Sigmoid colon (tissue), 7 donors: Measurements from ENCODE around the gene WNK1. TPM values are rescaled to one million over a fixed set of nuclear protein-coding genes. Genes with fewer than 3 reads are reported as not detected.
A peak's percentile ranks its signal among the peaks of the same experiment; 100 is the strongest.

Experiments used
- DNase-seq: peaks from one replicate; pipeline ENCODE4 v3.0.0-alpha.2; 2019
- H3K27ac ChIP-seq, 4 donors: fragments of 200-600 bp; sonication (generic); one replicate each; pipeline ENCODE4 v1.5.1; 2016 to 2019; ENCODE audit warnings: mild to moderate bottlenecking in 1 of 4
- H3K27me3 ChIP-seq, 3 donors: fragments of 200-600 bp; sonication (generic); one replicate each; pipeline ENCODE4 v1.5.1; 2019; ENCODE audit warnings: mild to moderate bottlenecking in 1 of 3
- H3K36me3 ChIP-seq, 4 donors: fragments of 200-600 bp; sonication (generic); one replicate each; pipeline ENCODE4 v1.5.1; 2016 to 2019
- H3K4me1 ChIP-seq, 4 donors: fragments of 200-600 bp; sonication (generic); one replicate each; pipeline ENCODE4 v1.5.1; 2017 to 2019
- H3K4me3 ChIP-seq, 4 donors: fragments of 200-600 bp; sonication (generic); one replicate each; pipeline ENCODE4 v1.5.1; 2017 to 2019; ENCODE audit warnings: mild to moderate bottlenecking in 2 of 4, moderate library complexity in 1 of 4
- H3K9me3 ChIP-seq, 4 donors: fragments of 200-600 bp in 3 of 4; sonication (generic) in 3 of 4; one replicate each; pipeline versions ENCODE4 v1.5.1 to v1.6.1; 2013 to 2019
- CTCF ChIP-seq, 4 experiments: fragments of 450-650 bp in 3 of 4; fragments of 200-600 bp in 1 of 4; IDR thresholded peaks; one replicate each; pipeline ENCODE4 v1.5.1; 2016 to 2019; ENCODE audit warnings: antibody characterized with exemption in 4 of 4, mild to moderate bottlenecking in 3 of 4, moderate library complexity in 2 of 4
- EP300 ChIP-seq, 4 donors: sonication (generic); formaldehyde crosslinking; IDR thresholded peaks; one replicate each; pipeline ENCODE4 v1.6.1; 2017; ENCODE audit warnings: antibody characterized with exemption in 4 of 4
- POLR2A ChIP-seq, 2 donors: fragments of 450-650 bp; IDR thresholded peaks; one replicate each; pipeline ENCODE4 v1.6.1; 2016; ENCODE audit warnings: antibody characterized with exemption in 2 of 2, mild to moderate bottlenecking in 2 of 2, moderate library complexity in 2 of 2
- POLR2AphosphoS5 ChIP-seq, 4 donors: sonication (generic); formaldehyde crosslinking; IDR thresholded peaks; one replicate each; pipeline ENCODE4 v1.6.1; 2017; ENCODE audit warnings: antibody characterized with exemption in 4 of 4
- WGBS, 2 donors: extraction: QIAGEN DNeasy Blood & Tissue Kit; methylation state at CpG; one replicate each; pipeline ENCODE4 v1.1.7; 2013; 5-methylcytosine and 5-hydroxymethylcytosine counted together
- intact Hi-C: fragments of 100-400 bp; cut with DNase I; formaldehyde crosslinking; loops from one replicate; pipeline ENCODE4 v1.15.1; 2023
- polyA plus RNA-seq, 3 donors: library from polyadenylated mRNA; stranded (reverse); fragments of 200-250 nt; gene quantifications; one replicate each; pipeline ENCODE4 v1.2.3, GENCODE V29; 2013
- total RNA-seq, 4 donors: library from RNA; depleted of rRNA; stranded (reverse); fragments of >200 nt; gene quantifications; one replicate each; pipeline ENCODE4 v1.1.0, GENCODE V29; 2016
- donor health status: healthy with polysubstance abuse.
- donor health status: Bipolar disorder and iron deficiency.
- donor health status: healthy.

Gene WNK1
- total and polyA plus RNA-seq, 7 donors = 13.2 to 146 (median 73.6) TPM

- H3K4me1 ChIP-seq = peaks cover 0 to 7% (median 3%) of the 10 kb centered on the region in 4 donors
- 24 to 54% methylated on average over 2 of the region's 2 CpGs for WGBS, 2 donors
- intact Hi-C loops = no loop called here
These were observed 23.6 kb upstream of the WNK1 start for GRCh38 chr12:728781-729180.

GRCh38 chr12:729221-729620, 23.2 kb upstream of the WNK1 start:
- Histone ChIP-seq H3K4me1 (peaks cover 0 to 7% (median 3%) of the 10 kb centered on the region in 4 donors), H3K4me3 (no peak overlapping the region), H3K27ac (no peak overlapping the region), H3K9me3 (no peaks in the 10 kb centered on the region), H3K36me3 (no peaks in the 10 kb centered on the region), H3K27me3 (no peaks in the 10 kb centered on the region)
- TF ChIP-seq POLR2AphosphoS5 (IDR thresholded peaks at IDR 0.05) = no peak
- TF ChIP-seq POLR2A (IDR thresholded peaks at IDR 0.05) = no peak
- TF ChIP-seq EP300 (IDR thresholded peaks at IDR 0.05) = no peak
- no peak for TF ChIP-seq CTCF (IDR thresholded peaks at IDR 0.05)
- no peak for DNase-seq
- intact Hi-C loops = no loop called here

More at GRCh38 chr12:728781-729180, 23.6 kb upstream of the WNK1 start:
- no peak for TF ChIP-seq POLR2A (IDR thresholded peaks at IDR 0.05)
- no peak for TF ChIP-seq EP300 (IDR thresholded peaks at IDR 0.05)
- TF ChIP-seq POLR2AphosphoS5 (IDR thresholded peaks at IDR 0.05) = no peak
- no peak for TF ChIP-seq CTCF (IDR thresholded peaks at IDR 0.05)
- H3K4me3 ChIP-seq = no peak overlapping the region
- DNase-seq = no peak
- no peaks in the 10 kb centered on the region for H3K27me3 ChIP-seq
- no peaks in the 10 kb centered on the region for H3K36me3 ChIP-seq
- H3K9me3 ChIP-seq = no peaks in the 10 kb centered on the region
- no peak overlapping the region for H3K27ac ChIP-seq

- H3K4me1 ChIP-seq = peaks cover 0 to 7% (median 3%) of the 10 kb centered on the region in 4 donors
- H3K36me3 ChIP-seq = no peaks in the 10 kb centered on the region
- H3K27ac ChIP-seq = no peak overlapping the region
- no peaks in the 10 kb centered on the region for H3K27me3 ChIP-seq
- intact Hi-C loops = no loop called here
- H3K4me3 ChIP-seq = no peak overlapping the region
- DNase-seq = no peak
- TF ChIP-seq CTCF (IDR thresholded peaks at IDR 0.05) (no peak), POLR2A (IDR thresholded peaks at IDR 0.05) (no peak), EP300 (IDR thresholded peaks at IDR 0.05) (no peak), POLR2AphosphoS5 (IDR thresholded peaks at IDR 0.05) (no peak)
- WGBS, 2 donors = 93 to 94% methylated on average over 9 of the region's 9 CpGs
- H3K9me3 ChIP-seq = peaks cover 0 to 2% (median 0%) of the 10 kb centered on the region in 4 donors
These were observed 21.8 kb upstream of the WNK1 start for GRCh38 chr12:730550-730949.

GRCh38 chr12:737122-737739, 15.1 kb upstream of the WNK1 start:
- H3K27me3 ChIP-seq = no peaks in the 10 kb centered on the region
- DNase-seq = no peak
- no peak overlapping the region for H3K4me3 ChIP-seq
- H3K36me3 ChIP-seq = no peaks in the 10 kb centered on the region
- peak overlapping the region in 1 of 4 donors; percentile 12 for H3K27ac ChIP-seq
- intact Hi-C loops = no loop called here
- peaks cover 0 to 2% (median 0%) of the 10 kb centered on the region in 4 donors for H3K9me3 ChIP-seq
- H3K4me1 ChIP-seq = no peaks in the 10 kb centered on the region
- no peak for TF ChIP-seq POLR2AphosphoS5 (IDR thresholded peaks at IDR 0.05)
- TF ChIP-seq CTCF (IDR thresholded peaks at IDR 0.05) = no peak
- no peak for TF ChIP-seq EP300 (IDR thresholded peaks at IDR 0.05)
- 19 to 71% methylated on average over 10 of the region's 10 CpGs for WGBS, 2 donors

GRCh38 chr12:738712-739111, 13.7 kb upstream of the WNK1 start:
- WGBS, 2 donors = 83 to 89% methylated on average over 2 of the region's 2 CpGs
- TF ChIP-seq CTCF (IDR thresholded peaks at IDR 0.05) (no peak), POLR2AphosphoS5 (IDR thresholded peaks at IDR 0.05) (no peak)
- DNase-seq = no peak
- Histone ChIP-seq H3K4me1 (no peaks in the 10 kb centered on the region), H3K9me3 (peaks cover 0 to 2% (median 0%) of the 10 kb centered on the region in 4 donors), H3K36me3 (no peaks in the 10 kb centered on the region), H3K4me3 (no peak overlapping the region), H3K27me3 (no peaks in the 10 kb centered on the region), H3K27ac (peak overlapping the region in 1 of 4 donors; percentile 50)
- intact Hi-C loops = no loop called here
